Measurements from ENCODE around the gene RGS11.

RGS11 gene

GRCh38 chr16:254461-254860 lies 21.3 kb downstream of the RGS11 start:
- no peaks in the 10 kb centered on the region for H3K4me1 ChIP-seq (ENCODE audit: insufficient read depth, poor library complexity, severe bottlenecking)

DNA sequence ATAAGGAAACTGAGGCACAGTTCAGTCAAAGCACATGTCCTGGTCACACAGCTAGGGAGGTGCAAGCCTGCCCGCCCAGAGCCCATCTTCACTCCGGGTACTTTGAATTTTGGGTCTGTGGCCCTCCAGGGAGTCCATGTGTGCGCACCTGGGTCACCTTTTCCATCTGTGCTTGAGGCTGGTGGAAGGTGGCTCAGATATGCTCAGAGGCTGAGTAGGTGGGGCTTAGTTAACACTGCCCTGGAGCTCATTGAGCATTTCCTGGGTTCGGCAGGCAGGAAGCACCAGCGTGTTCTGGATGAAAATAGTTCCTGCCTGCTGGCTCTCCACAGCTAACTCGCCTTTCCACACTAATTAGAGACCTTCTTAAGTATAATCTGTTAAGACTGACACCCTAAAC lies 21.9 kb downstream of the RGS11 start:
- TF ChIP-seq, protein P1, sequence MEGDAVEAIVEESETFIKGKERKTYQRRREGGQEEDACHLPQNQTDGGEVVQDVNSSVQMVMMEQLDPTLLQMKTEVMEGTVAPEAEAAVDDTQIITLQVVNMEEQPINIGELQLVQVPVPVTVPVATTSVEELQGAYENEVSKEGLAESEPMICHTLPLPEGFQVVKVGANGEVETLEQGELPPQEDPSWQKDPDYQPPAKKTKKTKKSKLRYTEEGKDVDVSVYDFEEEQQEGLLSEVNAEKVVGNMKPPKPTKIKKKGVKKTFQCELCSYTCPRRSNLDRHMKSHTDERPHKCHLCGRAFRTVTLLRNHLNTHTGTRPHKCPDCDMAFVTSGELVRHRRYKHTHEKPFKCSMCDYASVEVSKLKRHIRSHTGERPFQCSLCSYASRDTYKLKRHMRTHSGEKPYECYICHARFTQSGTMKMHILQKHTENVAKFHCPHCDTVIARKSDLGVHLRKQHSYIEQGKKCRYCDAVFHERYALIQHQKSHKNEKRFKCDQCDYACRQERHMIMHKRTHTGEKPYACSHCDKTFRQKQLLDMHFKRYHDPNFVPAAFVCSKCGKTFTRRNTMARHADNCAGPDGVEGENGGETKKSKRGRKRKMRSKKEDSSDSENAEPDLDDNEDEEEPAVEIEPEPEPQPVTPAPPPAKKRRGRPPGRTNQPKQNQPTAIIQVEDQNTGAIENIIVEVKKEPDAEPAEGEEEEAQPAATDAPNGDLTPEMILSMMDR (IDR thresholded peaks at IDR 0.05; ENCODE audit: poor library complexity, severe bottlenecking): no peak
- no peak for ATAC-seq (ENCODE audit: low read depth)
- Histone ChIP-seq H3K4me3 (ENCODE audit: severe bottlenecking) (no peak overlapping the region), H3K4me1 (ENCODE audit: insufficient read depth, poor library complexity, severe bottlenecking) (no peaks in the 10 kb centered on the region), H3K27ac (ENCODE audit: poor library complexity, severe bottlenecking) (no peak overlapping the region), H3K27me3 (ENCODE audit: insufficient read depth, poor library complexity, severe bottlenecking) (no peaks in the 10 kb centered on the region), H3K36me3 (ENCODE audit: low read depth) (peaks cover 12% of the 10 kb centered on the region), H3K9me3 (ENCODE audit: severe bottlenecking) (no peaks in the 10 kb centered on the region)
- DNase-seq (ENCODE audit: low spot score): no peak

More at GRCh38 chr16:254461-254860, 21.3 kb downstream of the RGS11 start:
- H3K9me3 ChIP-seq (ENCODE audit: severe bottlenecking): no peaks in the 10 kb centered on the region
- DNase-seq (ENCODE audit: low spot score): no peak
- no peak for ATAC-seq (ENCODE audit: low read depth)
- no peak overlapping the region for H3K4me3 ChIP-seq (ENCODE audit: severe bottlenecking)
- H3K27me3 ChIP-seq (ENCODE audit: insufficient read depth, poor library complexity, severe bottlenecking): no peaks in the 10 kb centered on the region
- TF ChIP-seq, protein P1 (IDR thresholded peaks at IDR 0.05; ENCODE audit: poor library complexity, severe bottlenecking): no peak
- peaks cover 17% of the 10 kb centered on the region for H3K36me3 ChIP-seq (ENCODE audit: low read depth)
- H3K27ac ChIP-seq (ENCODE audit: poor library complexity, severe bottlenecking): no peak overlapping the region

GRCh38 chr16:252366-253337 lies 23.1 kb downstream of the RGS11 start:
- Histone ChIP-seq H3K27me3 (ENCODE audit: insufficient read depth, poor library complexity, severe bottlenecking) (no peaks in the 10 kb centered on the region), H3K4me1 (ENCODE audit: insufficient read depth, poor library complexity, severe bottlenecking) (no peaks in the 10 kb centered on the region), H3K36me3 (ENCODE audit: low read depth) (peaks cover 12% of the 10 kb centered on the region), H3K27ac (ENCODE audit: poor library complexity, severe bottlenecking) (no peak overlapping the region), H3K9me3 (ENCODE audit: severe bottlenecking) (no peaks in the 10 kb centered on the region), H3K4me3 (ENCODE audit: severe bottlenecking) (no peak overlapping the region)
- ATAC-seq (ENCODE audit: low read depth) (no peak), DNase-seq (ENCODE audit: low spot score) (no peak)
- TF ChIP-seq, protein P1 (IDR thresholded peaks at IDR 0.05; ENCODE audit: poor library complexity, severe bottlenecking): no peak

DNA sequence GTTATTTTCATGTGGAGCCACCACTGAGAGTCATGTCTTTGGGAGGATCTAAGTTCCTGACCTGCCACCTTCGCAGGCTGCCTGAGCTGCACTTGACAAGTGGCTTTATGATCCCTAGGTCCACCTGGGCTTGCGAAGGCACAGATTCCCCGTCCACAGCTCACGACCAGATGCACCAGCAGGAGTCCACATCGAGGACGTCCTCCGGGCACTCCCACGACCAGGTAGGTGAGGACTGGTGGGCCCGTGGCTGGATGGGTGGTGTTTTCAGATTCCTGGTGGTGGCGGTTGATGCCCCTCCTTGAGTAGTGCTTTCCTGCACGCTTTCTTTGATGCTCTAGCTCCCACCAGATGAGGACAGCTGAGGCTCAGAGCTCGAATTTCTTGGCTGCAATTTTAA lies 26.3 kb downstream of the RGS11 start:
- Histone ChIP-seq H3K27ac (ENCODE audit: poor library complexity, severe bottlenecking) (no peak overlapping the region), H3K4me1 (ENCODE audit: insufficient read depth, poor library complexity, severe bottlenecking) (no peaks in the 10 kb centered on the region), H3K27me3 (ENCODE audit: insufficient read depth, poor library complexity, severe bottlenecking) (no peaks in the 10 kb centered on the region), H3K36me3 (ENCODE audit: low read depth) (peaks cover 5% of the 10 kb centered on the region), H3K4me3 (ENCODE audit: severe bottlenecking) (no peak overlapping the region), H3K9me3 (ENCODE audit: severe bottlenecking) (no peaks in the 10 kb centered on the region)
- ATAC-seq (ENCODE audit: low read depth): no peak
- no peak for DNase-seq (ENCODE audit: low spot score)
- TF ChIP-seq, protein P1 (IDR thresholded peaks at IDR 0.05; ENCODE audit: poor library complexity, severe bottlenecking): no peak

GRCh38 chr16:247027-247426 lies 28.7 kb downstream of the RGS11 start:
- no peak for ATAC-seq (ENCODE audit: low read depth)
- no peaks in the 10 kb centered on the region for H3K9me3 ChIP-seq (ENCODE audit: severe bottlenecking)
- TF ChIP-seq, protein P1 (IDR thresholded peaks at IDR 0.05; ENCODE audit: poor library complexity, severe bottlenecking): no peak

More at GRCh38 chr16:247027-247426, 28.7 kb downstream of the RGS11 start:
- Histone ChIP-seq H3K36me3 (ENCODE audit: low read depth) (peaks cover 5% of the 10 kb centered on the region; the same call in 1 of the 2 replicates), H3K4me3 (ENCODE audit: severe bottlenecking) (no peak overlapping the region), H3K27ac (ENCODE audit: poor library complexity, severe bottlenecking) (no peak overlapping the region), H3K27me3 (ENCODE audit: insufficient read depth, poor library complexity, severe bottlenecking) (no peaks in the 10 kb centered on the region), H3K4me1 (ENCODE audit: insufficient read depth, poor library complexity, severe bottlenecking) (no peaks in the 10 kb centered on the region)
- DNase-seq (ENCODE audit: low spot score): no peak

Measured in RWPE2 (cell line).